Right hindlimb (tissue), 1 donor: ENCODE measurements around the gene VWA5B2.

Experiments
- DNase-seq: peaks from one replicate; pipeline ENCODE4 v3.0.0-alpha.2; 2018

The VWA5B2 gene

DNA sequence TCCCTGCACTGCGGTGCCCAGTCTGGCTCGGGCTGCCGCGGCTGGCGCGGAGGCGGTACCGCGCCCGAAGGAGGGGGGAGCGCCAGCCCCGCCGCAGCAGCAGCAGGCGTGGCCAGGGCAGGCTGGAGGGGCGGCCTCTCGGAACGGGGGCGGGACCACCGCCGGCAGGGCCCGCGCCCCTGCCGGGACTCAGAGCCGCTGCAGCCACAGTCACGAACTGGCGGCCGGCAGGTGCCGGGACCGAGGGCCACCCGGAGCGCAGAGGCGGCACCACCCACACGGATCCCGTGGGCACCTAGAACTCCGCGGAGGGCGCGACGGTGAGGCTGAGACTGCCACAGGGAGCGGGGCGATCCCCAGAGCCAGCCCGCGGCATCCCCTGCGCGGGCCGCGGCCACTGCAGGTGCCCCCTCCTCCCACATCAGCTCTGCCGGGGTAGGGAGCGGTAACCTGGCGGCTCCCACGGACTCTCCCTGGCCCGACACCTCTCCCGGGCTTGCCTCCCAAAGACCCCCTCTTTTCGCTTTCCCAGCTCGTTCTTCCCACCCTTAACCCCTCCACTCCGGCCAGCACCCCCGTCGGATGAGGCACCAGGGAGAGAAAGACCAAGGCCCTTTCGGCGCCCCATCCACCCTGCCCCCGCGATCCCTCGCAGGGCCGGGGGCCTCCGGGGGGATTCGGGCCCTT, at the start of gene VWA5B2:
VWA5B2 (plus strand) TSS at position 192 of the 687 bp plus-strand sequence. CDS start 944 bp downstream, outside the sequence.
- peak; percentile 65 for DNase-seq

DNA sequence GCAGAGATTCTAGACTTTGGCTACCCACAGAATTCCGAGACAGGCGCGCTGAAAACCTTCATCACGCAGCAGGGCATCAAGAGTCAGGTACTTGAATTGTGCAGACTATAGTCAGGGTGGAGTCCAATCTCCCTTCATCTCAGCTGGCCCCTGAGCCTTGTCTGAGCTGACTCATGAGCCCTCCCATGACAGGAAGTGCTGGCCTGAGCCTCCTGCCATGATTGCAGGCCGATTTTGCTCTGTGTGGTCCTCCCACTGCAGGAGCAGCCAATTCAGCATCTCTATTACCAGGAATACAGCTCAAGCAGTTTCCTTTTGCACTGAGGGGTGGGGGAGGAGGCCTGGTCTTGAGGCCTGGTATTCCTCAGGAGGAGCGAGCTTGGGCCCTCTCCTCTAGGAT, 49.2 kb upstream of the VWA5B2 start:
- no peak for DNase-seq

DNA sequence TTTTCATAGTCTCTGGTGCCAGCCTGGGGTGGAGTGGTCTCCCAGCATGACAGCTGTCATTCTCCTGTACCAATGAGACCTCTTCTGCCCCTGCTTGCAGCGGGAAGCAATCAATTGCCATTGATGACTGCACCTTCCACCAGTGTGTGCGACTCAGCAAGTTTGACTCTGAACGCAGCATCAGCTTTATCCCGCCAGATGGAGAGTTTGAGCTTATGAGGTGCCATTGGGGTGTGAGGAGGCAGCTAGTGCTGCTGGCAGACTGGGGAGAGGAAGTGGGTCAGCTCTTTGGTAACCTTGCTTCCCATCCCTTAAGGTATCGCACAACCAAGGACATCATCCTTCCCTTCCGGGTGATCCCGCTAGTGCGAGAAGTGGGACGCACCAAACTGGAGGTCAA, 47.8 kb upstream of the VWA5B2 start:
- DNase-seq, result no peak

- no peak for DNase-seq
Observed at GRCh38 chr3:184183679-184184078, 45.7 kb upstream of the VWA5B2 start.

- no peak for DNase-seq
Observed at GRCh38 chr3:184184546-184185230, 44.7 kb upstream of the VWA5B2 start.

- DNase-seq, result peak; percentile 100
Observed at GRCh38 chr3:184185461-184186183, 43.8 kb upstream of the VWA5B2 start.

GRCh38 chr3:184186184-184186901, 43.0 kb upstream of the VWA5B2 start, which contains the start of gene ABCF3:
ABCF3 (plus strand) TSS chr3:184186199; CDS start chr3:184186208, 9 bp downstream.
- DNase-seq, result no peak

DNA sequence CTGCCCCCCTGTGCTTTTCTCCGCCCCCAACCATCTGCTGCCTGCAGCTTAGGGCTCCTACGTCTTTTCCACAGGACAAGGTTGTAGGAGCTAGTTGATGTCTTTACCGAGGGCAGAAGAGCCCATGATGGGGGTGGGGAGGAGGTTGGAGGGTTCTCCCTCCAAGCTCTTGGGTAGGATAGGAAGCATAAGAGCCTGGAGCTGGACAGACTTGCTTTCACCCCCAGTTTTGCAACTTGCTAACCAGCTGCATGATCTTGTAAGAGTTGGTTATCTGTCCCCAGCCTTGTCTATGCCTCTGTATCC, 42.5 kb upstream of the VWA5B2 start:
- DNase-seq, result no peak

DNA sequence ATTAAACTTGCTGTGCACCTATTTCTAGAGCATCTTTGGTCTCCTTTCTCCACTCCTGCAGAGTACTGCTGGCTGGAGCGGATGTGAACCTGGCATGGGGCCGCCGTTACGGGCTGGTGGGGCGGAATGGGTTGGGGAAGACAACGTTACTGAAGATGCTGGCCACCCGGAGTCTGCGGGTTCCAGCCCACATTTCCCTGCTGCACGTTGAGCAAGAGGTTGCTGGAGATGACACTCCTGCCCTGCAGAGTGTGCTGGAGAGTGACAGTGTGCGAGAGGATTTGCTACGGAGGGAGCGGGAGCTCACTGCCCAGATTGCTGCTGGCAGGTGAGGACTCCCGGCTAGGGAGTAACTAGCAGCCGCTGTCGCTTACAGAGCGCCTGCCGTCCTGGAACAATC, 41.3 kb upstream of the VWA5B2 start:
- DNase-seq, result no peak

GRCh38 chr3:184189421-184189820, 40.0 kb upstream of the VWA5B2 start:
- no peak for DNase-seq

- DNase-seq, result no peak
Observed at GRCh38 chr3:184192889-184193288, 36.5 kb upstream of the VWA5B2 start.

GRCh38 chr3:184193991-184194539, 35.3 kb upstream of the VWA5B2 start:
- DNase-seq, result no peak

DNA sequence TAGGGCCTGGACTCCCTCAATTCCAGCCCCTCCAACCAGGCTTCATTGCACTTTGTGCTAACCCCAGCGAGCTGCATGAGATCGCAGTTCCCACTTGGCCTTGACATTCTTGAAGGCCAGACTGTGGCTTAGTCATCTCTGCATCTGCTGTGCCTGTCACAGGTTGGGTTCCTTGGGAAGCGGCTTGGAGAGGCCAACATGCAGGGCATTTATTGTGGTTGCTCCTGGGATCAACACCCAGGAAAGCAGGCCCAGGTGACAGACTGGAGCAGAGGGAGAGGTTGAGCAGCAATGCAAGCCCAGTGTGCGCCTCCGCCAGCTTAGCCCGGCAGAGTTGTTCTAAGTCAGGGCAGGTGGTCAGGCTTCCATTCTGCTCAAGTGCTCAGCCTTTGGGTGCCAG, 32.8 kb upstream of the VWA5B2 start:
- DNase-seq, result no peak

DNA sequence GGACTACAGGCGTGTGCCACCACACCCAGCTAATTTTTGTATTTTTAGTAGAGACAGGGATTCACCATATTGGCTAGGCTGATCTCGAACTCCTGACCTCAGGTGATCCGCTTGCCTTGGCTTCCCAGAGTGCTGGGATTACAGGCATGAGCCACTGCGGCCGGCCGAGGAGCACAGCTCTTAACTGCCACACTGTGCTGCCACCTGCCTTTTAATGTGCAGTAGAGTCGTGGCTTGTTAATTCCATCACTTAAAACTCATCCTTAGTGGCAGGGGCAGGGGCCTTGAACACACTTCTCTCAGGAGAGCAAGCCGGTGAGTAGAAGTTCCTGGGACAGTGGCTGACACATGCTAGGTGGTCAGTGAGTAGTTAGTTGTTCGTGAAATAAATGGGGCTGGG, 30.9 kb upstream of the VWA5B2 start:
- DNase-seq, result no peak

DNA sequence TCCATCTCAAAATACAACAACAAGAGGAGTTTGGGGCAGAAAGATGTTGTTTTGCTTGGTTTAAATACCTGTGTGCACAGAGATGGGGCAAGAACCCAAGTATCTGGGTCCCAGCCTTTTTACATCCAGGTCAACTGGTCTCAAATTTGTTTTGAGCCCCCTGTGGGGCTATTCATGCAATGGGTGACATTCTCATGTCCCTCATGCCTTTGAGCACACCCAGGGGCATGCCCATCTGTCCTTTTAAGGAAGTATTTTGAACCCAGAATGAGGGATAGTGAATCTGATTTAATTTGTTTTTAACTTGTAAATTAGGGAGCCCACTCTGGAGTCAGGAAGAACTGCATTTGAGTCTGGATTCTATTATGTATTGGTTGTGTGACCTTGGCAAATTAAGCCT, 28.6 kb upstream of the VWA5B2 start:
- DNase-seq, result no peak

DNA sequence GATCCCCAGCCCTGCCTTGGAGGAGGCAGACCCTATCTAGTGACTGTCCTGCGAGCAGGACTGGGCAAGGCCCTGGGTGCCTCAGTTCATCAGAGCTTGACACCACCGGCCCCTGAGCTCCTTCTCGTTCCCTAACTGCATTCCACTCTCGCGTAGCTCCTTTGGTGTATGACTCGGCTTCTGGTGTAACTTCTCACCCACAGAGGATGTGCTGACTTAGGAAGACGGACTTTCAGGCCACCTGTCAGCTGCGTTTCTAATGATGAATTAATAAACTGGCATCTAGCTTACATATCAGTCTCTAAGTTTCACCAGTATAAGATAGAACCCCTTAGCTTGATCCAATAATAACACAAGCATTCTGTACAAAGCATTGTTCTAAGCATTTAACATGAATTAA, 25.9 kb upstream of the VWA5B2 start:
- no peak for DNase-seq

DNA sequence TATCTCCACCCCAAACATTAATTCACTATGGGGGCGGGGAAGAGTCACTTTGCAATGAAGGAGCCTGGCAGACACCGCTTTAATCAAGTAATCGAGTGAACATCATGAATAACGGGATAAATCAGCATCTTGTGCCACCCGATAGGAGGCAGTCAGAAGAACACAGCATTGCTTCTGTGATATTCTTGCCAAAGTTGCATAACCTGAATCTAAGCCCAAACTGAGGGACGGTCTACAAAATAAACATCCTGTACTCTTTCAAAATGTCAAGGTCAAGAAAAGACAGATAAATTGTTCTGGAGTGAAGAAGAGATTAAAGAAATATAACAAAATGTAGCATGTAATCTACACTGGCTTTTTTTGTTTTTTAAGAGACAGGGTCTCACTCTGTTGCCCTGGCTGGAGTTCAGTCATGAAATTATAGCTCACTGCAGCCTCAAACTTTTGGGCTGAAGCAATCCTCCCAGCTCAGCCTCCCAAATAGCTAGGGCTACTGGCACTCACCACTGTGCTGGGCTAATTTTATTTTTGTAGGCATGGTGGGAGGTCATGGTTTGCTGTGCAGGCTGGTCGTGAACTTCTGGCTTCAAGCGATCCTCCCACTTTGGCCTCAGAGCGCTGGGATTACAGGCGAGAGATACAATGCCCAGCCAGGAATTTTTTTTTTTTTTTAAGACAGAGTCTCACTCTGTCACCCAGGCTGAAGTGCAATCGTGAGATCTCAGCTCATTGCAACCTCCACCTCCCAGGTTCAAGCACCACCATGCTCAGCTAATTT, 20.1 kb upstream of the VWA5B2 start:
- DNase-seq, result no peak

DNA sequence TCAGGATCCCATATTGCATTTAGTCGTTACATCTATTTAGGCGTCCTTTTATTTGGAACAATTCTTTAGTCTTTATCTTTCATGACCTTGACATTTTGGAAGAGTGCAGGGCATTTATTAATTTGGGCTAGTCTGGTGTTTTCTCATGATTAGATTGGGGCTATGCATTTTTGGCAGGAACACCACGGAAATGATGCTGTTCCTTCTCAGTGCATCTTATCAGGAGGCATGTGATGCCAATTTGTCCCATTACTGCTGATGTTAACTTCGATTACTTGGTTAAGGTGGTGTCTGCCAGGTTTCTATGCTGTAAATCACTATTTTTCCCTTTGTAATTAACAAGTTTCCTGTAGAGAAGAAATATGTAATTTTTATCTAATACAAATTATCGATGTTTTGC, 18.1 kb upstream of the VWA5B2 start:
- DNase-seq, result no peak

GRCh38 chr3:184211718-184212117, 17.7 kb upstream of the VWA5B2 start:
- no peak for DNase-seq

DNA sequence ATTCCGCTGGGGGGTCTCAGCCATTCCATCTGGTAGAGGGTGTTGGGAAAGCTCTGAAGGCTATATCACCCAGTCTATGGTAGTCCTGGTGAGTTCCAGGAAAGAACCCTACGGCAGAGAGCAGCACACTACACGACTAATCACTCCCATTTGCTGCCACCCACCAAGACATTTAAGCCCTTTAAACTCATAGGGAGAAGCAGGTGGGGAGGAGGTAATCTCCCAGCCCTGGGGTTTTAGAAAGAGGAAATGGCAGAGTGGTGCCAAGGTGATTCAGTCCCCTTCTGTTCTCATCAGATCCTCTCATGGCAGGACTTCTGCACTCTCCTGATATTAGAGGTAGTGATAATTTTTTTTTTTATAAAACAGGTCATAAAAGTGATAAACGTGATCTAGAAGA, 10.6 kb upstream of the VWA5B2 start:
- DNase-seq, result no peak

GRCh38 chr3:184222521-184222920, 6.9 kb upstream of the VWA5B2 start:
- DNase-seq, result no peak

GRCh38 chr3:184223946-184224345, 5.4 kb upstream of the VWA5B2 start:
- no peak for DNase-seq
